HepG2 (cell line): ENCODE measurements around the gene OPRL1. TPM values are rescaled to one million over a fixed set of nuclear protein-coding genes. Genes with fewer than 3 reads are reported as not detected.
A peak's percentile ranks its signal among the peaks of the same experiment; 100 is the strongest.

Experiments used
- BHLHE40 ChIP-seq: IDR thresholded peaks from 2 replicates; pipeline ENCODE4 v1.6.1; 2011; ENCODE audit warnings: low read length, improper control_type of control experiment
- E2F5 ChIP-seq: sonication (generic); formaldehyde crosslinking; conservative IDR thresholded peaks from 2 replicates; pipeline ENCODE4 v1.4.0; 2020; ENCODE audit warnings: missing genetic modification reagents
- ELF4 ChIP-seq: sonication (generic); formaldehyde crosslinking; IDR thresholded peaks from 2 replicates; pipeline ENCODE4 v1.5.0; 2020; ENCODE audit warnings: missing genetic modification reagents, mild to moderate bottlenecking, moderate library complexity, borderline replicate concordance
- IKZF1 ChIP-seq: fragments of 450-650 bp; IDR thresholded peaks from 2 replicates; pipeline ENCODE4 v1.7.1; 2016
- NR3C1 ChIP-seq: sonication (generic); formaldehyde crosslinking; IDR thresholded peaks from 2 replicates; pipeline ENCODE4 v1.4.0; 2020; ENCODE audit warnings: missing genetic modification reagents
- POLR2AphosphoS5 ChIP-seq: IDR thresholded peaks from 2 replicates; pipeline ENCODE4 v1.6.1; 2012; ENCODE audit warnings: low read depth, low read length
- TBP ChIP-seq: sonication (generic); formaldehyde crosslinking; IDR thresholded peaks from 2 replicates; pipeline ENCODE4 v1.5.0; 2020; ENCODE audit warnings: missing genetic modification reagents
- ZFP36L1 ChIP-seq: sonication (generic); formaldehyde crosslinking; IDR thresholded peaks from 2 replicates; pipeline ENCODE4 v1.8.0; 2022; ENCODE audit warnings: mild to moderate bottlenecking, missing genetic modification reagents, moderate library complexity
- ZFP91 ChIP-seq: sonication (generic); formaldehyde crosslinking; IDR thresholded peaks from 2 replicates; pipeline ENCODE4 v1.9.0; 2022; ENCODE audit warnings: missing genetic modification reagents, mild to moderate bottlenecking, borderline replicate concordance
- ZNF264 ChIP-seq: sonication (generic); formaldehyde crosslinking; IDR thresholded peaks from 2 replicates; pipeline ENCODE4 v1.4.0; 2020; ENCODE audit warnings: missing genetic modification reagents
- ZNF274 ChIP-seq: sonication (generic); formaldehyde crosslinking; IDR thresholded peaks from 2 replicates; pipeline ENCODE4 v1.5.1; 2020; ENCODE audit warnings: mild to moderate bottlenecking, missing genetic modification reagents
- ZNF451 ChIP-seq: sonication (generic); formaldehyde crosslinking; IDR thresholded peaks from 2 replicates; pipeline ENCODE4 v1.5.0; 2020; ENCODE audit warnings: mild to moderate bottlenecking, missing genetic modification reagents
- ZNF496 ChIP-seq: sonication (generic); formaldehyde crosslinking; IDR thresholded peaks from 2 replicates; pipeline ENCODE4 v1.8.1; 2023; ENCODE audit warnings: mild to moderate bottlenecking, moderate library complexity, missing genetic modification reagents; ENCODE audit not compliant: insufficient replicate concordance
- ZNF510 ChIP-seq: sonication (generic); formaldehyde crosslinking; IDR thresholded peaks from 2 replicates; pipeline ENCODE4 v1.4.0; 2020; ENCODE audit warnings: low read depth, mild to moderate bottlenecking, missing genetic modification reagents
- ZNF615 ChIP-seq: sonication (generic); formaldehyde crosslinking; IDR thresholded peaks from 2 replicates; pipeline ENCODE4 v1.5.0; 2020; ENCODE audit warnings: mild to moderate bottlenecking, missing genetic modification reagents, borderline replicate concordance
- polyA plus RNA-seq, 8 experiments: library from polyadenylated mRNA; depleted of rRNA in 3 of 8; stranded (reverse) in 7 of 8; unstranded in 1 of 8; fragments of >200 nt; fragmentation: Illumina TruSeq in 4 of 8; extraction: Trizol in 4 of 8; gene quantifications; 2 replicates each; pipeline versions ENCODE4 v1.2.1 to v1.2.3, GENCODE V29; 2011 to 2016; ENCODE audit warnings: low read depth in 4 of 8, missing spikeins in 1 of 8, mixed read lengths in 1 of 8; ENCODE audit not compliant: insufficient read depth in 1 of 8
- total RNA-seq, 5 experiments: library from RNA; depleted of rRNA; stranded (reverse); fragments of >200 nt; fragmentation: Illumina TruSeq; extraction: Trizol; gene quantifications; 2 replicates each; pipeline ENCODE4 v1.2.3, GENCODE V29; 2016; ENCODE audit warnings: low read depth in 1 of 5
- TF ChIP-seq, protein P1 (sequence below): sonication (generic); formaldehyde crosslinking; IDR thresholded peaks from 2 replicates; pipeline ENCODE4 v1.4.0; 2020; ENCODE audit warnings: mild to moderate bottlenecking, low read depth, missing genetic modification reagents
- TF ChIP-seq, protein P2 (sequence below): sonication (generic); formaldehyde crosslinking; conservative IDR thresholded peaks from 2 replicates; pipeline ENCODE4 v1.4.0; 2020; ENCODE audit warnings: missing genetic modification reagents
- TF ChIP-seq, protein P3 (sequence below): IDR thresholded peaks from 2 replicates; pipeline ENCODE4 v1.6.1; 2016; ENCODE audit warnings: mild to moderate bottlenecking
- TF ChIP-seq, protein P4 (sequence below): sonication (generic); formaldehyde crosslinking; IDR thresholded peaks from 2 replicates; pipeline ENCODE4 v1.5.0; 2020; ENCODE audit warnings: missing genetic modification reagents, mild to moderate bottlenecking, borderline replicate concordance

OPRL1 gene
- total and polyA plus RNA-seq, 2 of the 13 experiments (the other 11 are each of a cell fraction or from before 2014, with no cell fraction given) = 0.35 to 0.71 TPM

- TF ChIP-seq, protein P1, sequence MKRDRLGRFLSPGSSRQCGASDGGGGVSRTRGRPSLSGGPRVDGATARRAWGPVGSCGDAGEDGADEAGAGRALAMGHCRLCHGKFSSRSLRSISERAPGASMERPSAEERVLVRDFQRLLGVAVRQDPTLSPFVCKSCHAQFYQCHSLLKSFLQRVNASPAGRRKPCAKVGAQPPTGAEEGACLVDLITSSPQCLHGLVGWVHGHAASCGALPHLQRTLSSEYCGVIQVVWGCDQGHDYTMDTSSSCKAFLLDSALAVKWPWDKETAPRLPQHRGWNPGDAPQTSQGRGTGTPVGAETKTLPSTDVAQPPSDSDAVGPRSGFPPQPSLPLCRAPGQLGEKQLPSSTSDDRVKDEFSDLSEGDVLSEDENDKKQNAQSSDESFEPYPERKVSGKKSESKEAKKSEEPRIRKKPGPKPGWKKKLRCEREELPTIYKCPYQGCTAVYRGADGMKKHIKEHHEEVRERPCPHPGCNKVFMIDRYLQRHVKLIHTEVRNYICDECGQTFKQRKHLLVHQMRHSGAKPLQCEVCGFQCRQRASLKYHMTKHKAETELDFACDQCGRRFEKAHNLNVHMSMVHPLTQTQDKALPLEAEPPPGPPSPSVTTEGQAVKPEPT (CRISPR knock-in tag) = no peak
- TF ChIP-seq ZFP36L1 (0 out of 2 replicates have a peak, but pooled peaks have one; percentile 55), E2F5 (CRISPR knock-in tag) (0 out of 2 replicates have a peak, but pooled peaks have one; percentile 37), ZNF274 (no peak; the same call in 1 of the 2 replicates), POLR2AphosphoS5 (peak; percentile 63), ZNF510 (CRISPR knock-in tag) (0 out of 2 replicates have a peak, but pooled peaks have one; percentile 86), BHLHE40 (peak; percentile 68), ZFP91 (CRISPR knock-in tag) (peak; percentile 53), ELF4 (CRISPR knock-in tag) (no peak; the same call in 1 of the 2 replicates), ZNF496 (no peak), TBP (CRISPR knock-in tag) (no peak), ZNF264 (no peak; the same call in 1 of the 2 replicates), ZNF451 (CRISPR knock-in tag) (peak; percentile 76; the same call in 1 of the 2 replicates), IKZF1 (no peak), ZNF615 (CRISPR knock-in tag) (no peak), NR3C1 (no peak)
- TF ChIP-seq, protein P2, sequence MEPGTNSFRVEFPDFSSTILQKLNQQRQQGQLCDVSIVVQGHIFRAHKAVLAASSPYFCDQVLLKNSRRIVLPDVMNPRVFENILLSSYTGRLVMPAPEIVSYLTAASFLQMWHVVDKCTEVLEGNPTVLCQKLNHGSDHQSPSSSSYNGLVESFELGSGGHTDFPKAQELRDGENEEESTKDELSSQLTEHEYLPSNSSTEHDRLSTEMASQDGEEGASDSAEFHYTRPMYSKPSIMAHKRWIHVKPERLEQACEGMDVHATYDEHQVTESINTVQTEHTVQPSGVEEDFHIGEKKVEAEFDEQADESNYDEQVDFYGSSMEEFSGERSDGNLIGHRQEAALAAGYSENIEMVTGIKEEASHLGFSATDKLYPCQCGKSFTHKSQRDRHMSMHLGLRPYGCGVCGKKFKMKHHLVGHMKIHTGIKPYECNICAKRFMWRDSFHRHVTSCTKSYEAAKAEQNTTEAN (CRISPR knock-in tag) = no peak
- TF ChIP-seq, protein P3, sequence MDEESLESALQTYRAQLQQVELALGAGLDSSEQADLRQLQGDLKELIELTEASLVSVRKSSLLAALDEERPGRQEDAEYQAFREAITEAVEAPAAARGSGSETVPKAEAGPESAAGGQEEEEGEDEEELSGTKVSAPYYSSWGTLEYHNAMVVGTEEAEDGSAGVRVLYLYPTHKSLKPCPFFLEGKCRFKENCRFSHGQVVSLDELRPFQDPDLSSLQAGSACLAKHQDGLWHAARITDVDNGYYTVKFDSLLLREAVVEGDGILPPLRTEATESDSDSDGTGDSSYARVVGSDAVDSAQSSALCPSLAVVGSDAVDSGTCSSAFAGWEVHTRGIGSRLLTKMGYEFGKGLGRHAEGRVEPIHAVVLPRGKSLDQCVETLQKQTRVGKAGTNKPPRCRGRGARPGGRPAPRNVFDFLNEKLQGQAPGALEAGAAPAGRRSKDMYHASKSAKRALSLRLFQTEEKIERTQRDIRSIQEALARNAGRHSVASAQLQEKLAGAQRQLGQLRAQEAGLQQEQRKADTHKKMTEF = peak; percentile 43; the same call in 1 of the 2 replicates
- TF ChIP-seq, protein P4, sequence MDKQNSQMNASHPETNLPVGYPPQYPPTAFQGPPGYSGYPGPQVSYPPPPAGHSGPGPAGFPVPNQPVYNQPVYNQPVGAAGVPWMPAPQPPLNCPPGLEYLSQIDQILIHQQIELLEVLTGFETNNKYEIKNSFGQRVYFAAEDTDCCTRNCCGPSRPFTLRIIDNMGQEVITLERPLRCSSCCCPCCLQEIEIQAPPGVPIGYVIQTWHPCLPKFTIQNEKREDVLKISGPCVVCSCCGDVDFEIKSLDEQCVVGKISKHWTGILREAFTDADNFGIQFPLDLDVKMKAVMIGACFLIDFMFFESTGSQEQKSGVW (CRISPR knock-in tag) = no peak
Observed at GRCh38 chr20:64065062-64065973, 14.6 kb upstream of the OPRL1 start (continued).
